GM19397 (cell line): ENCODE data around the gene IL1RAPL2.
"Not testable (repeated sequence)": the region's sequence is repeated elsewhere in the genome, so short reads cannot be mapped to it uniquely, and the experiment has no call there.

Source experiments
- ATAC-seq: cut with Tn5 transposase; IDR thresholded peaks from one replicate; pipeline ENCODE4 v1.9.1; 2021; ENCODE audit warnings: mild to moderate bottlenecking, moderate library complexity; ENCODE audit not compliant: unreplicated experiment

The IL1RAPL2 gene

DNA sequence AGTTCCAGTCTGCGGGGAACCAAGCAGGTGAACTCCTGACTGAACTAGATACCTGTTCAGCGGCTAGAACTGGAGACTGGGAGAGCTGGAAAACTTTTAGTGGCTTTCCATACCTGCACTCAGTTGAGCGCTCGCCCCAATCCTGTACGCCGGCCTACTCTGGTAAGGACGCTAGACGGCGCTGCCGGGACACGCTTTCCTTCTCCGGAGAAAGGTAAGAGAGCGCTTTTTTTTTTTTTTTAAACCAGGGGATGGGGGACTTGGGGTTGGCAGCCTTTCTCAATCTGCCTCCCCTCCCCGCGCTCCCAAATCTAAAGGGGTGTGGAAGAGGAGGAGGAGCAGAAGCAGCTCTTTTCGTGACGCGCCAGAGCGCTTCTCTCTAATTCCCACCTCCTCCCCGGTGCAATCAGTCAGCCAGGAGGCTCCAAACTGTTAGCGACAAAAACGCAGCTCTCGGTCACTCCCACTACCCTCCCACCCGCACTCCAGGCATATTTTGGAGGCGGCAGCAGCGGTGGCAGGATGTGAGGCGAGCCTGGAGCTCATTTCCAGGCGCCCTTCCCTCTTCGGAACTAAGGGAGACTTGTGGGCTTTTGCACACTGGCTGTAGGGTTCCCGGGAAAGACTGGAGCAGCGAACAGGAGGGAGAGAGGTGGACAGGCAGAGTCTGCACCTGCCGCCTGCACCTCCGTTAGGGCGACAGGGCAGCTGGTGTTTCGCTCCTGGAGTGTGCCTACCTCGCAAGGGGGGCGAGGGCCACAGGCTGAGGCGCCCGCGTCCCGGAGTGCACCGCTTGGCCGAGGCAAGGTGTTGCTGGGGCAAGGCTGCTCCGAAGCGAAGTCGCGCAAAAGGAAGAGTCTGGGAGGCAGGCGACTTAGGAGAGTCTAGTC, at the start of gene IL1RAPL2:
TSS of gene IL1RAPL2 (plus strand) at position 409 of the 890 bp plus-strand sequence.
- ATAC-seq = no peak

DNA sequence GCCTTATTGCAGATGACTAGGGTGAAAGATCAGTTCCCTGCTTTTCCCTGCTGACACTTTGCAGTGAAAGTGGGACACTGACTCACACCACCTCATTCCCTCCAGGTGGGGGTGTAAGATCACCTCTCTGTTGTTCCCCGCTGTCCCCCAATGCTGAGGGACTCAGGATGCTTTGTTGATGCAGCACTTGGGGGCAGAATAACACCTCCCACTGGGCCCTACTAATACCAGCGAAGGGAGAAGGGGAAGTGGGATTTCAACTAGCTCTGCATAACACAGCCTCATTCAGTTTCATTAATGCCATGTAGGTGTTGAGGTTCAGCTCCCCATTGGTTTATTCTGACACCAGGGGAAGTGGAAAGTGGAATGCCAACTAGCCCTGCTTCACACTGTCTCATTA, 43.6 kb upstream of the IL1RAPL2 start:
- ATAC-seq = no peak

DNA sequence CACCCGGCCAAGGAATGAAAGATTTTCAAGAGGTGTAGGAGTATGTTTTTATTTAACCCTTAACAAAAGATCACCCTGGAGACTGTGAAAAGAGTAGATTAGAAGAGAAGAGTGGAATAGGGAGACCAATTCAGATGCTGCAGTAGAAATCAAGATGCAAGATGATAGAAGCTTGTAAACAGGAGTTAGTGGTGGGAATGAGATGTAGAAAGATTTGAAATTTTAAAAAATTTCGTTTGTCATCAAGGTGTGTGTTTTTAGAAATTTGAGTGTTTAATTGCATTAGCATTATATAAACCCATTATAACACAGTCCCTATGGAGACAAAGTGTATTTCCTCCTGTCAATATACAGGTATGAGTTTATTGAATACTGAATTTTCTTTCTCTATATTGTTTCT, 42.1 kb upstream of the IL1RAPL2 start:
- no peak for ATAC-seq

DNA sequence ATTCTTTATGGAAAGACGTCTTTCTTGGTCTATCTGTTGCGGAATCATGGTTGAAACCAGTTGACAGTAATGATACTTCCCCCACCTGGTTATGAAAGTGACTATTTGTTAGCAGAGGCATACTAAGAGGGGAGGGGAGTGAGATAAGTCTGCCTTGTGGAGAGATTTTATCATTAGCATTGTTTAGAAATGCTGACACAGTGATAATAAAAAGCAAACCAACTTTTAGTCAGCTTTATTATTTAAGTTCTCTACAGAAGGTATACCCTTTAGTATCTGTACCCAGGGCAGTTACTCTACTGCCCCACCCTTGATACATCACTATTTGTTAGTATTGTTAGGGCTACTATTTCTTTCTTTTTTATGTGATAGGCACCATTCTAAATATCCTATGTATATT, 26.9 kb upstream of the IL1RAPL2 start:
- no peak for ATAC-seq

DNA sequence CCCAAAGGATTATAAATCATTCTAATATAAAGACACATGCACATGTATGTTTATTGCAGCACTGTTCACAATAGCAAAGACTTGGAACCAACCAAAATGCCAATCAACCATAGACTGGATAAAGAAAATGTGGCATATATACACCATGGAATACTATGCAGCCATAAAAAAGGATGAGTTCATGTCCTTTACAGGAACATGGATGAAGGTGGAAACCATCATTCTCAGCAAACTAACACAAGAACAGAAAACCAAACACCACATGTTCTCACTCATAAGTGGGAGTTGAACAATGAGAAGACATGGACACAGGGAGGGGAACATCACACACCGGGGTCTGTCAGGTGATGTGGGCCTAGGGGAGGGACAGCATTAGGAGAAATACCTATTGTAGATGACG, 23.6 kb upstream of the IL1RAPL2 start:
- ATAC-seq = not testable (repeated sequence)

DNA sequence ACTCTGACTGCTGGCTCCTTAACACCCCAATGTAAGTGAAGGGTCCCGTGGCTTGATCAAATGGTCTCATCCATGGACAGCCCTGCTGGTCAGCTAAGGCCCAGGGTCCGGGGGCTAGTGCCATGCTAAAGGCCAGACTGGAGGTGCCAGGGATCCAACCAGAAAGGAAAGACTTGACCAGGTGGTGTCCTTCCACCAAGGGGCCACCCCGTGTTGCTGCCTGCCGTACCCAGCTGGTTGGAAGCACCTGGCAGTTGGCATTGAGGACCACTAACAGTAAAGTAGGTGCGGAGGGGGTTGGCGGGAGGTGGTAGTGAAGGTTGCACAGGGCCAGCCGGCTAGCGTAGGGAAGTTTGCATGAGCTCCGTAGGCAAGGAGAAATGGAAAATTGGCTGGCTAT, 1.7 kb upstream of the IL1RAPL2 start:
- ATAC-seq = no peak

DNA sequence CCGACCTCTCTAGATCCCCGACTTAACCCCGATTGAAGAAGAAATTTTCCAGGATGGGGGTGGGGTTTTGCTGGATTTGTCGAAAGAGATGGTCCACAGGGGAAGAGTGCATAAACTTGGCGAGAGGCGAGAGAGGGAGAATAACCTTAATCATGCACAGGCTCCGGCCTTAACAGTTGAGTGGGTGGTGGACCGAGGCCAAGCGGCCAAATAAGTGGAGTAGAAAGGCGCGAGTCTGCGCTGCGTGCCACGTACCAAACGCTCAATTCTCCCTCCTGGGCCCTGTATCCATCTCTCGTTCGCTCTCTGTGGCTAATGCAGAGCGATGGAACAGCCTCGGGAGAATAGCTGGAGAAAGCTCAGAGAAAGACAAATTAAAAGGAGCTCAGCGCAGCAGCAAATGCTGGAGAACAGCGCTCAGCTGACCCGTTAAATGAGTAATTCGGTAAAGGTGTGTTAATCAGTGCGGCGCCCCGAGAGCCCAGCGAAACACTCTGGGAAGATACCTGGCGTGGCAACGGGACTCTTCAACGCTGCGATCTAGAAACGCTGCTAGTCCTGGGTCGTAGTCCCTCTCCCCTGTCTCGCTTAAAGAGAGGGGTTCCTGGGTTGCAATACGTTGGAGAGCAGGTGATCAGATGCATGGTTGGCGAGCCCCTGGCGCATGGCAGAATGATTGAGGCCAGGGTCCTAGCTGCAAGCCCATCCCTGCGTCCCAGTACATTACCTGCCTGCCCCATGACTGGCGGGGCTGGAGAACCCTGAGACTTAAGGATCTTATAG, 887 bp upstream of the IL1RAPL2 start:
- no peak for ATAC-seq

DNA sequence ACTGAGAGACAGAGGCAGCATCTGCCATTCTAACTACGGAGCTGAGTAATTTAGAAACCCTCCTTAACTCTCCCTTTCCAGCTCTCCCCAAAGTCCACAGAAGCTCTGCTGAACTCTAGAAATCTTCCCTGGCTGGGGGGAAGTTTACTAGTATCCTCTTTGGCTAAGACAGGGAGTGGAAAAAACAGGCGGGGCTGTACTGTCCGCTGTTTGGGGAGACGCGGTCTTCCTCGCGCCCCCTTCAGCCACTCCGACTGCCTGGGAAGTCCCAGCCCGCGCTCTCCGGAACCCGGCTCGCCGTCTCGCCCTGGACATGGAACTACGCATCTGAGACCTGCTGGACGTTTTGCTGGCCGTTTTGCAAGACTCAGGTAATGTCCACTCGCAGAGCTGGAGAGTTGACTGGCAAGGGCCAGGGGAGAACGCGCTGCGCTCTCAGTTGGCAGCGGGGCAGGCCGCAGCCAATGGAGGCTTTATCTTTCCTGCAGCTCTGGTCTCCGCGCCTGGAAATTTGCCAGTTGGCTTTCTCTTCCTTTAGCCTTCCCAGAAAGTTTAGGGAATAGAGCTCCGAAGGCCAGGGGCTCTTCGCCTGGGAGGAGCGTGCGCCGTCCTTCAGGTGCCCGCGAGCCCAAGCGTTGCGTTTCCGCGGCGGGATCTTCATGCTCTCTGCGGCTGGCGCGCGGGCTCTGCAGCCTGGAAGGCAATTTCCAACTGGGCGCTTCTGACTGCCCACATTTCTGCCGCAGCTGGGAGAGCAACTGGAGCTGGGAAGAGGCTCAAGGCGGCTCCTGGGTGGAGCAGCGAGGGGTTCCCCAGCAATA, 892 bp downstream of the IL1RAPL2 start:
- no peak for ATAC-seq

DNA sequence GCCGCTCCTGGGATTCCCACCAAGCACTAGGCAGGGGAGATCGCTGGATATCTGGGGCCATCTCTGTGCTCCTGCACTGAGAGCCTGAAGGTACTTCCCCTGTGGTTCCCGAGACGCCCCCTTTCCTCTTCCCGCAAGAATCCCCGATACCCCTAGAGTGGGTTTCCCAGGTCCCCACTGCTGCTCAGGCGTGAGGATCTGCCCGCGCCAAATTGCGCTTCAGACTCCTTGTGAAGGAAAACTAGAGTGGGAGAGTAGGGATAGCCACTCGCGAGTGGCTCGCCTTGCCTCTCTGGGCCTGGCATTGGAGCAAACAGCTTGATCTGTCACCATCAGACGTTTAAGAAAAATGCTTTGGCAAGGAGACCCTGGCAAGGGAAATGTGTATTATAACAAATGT, 1.5 kb downstream of the IL1RAPL2 start:
- ATAC-seq = no peak

DNA sequence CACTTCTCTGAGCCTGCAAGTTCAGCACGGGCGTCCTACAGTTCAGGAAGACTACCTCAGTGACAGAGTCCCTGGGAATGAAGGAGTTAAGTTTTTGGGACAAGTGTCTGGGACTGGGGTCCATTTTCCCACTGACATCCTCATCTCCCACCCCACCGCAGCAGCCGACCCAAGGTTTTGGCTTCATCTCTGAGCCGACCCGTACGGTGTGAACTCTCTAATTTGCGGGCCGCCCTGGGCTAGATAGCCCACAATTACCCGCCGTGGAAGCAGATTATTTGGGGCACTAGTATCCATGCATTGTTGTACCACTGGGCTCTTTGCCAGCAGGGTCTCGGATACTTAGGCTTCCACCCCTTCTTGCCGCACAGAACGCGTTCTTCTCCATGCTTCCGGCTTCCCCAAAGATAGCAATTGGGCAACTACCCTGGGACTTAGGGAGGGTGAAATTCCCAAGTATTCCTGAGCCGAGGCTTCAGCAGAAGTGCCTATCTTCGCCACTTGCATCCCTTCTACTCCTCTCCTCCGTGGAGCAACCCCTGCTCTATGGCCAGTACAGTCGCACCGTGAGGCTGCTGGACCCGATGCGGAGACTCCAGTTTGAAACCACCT, 2.4 kb downstream of the IL1RAPL2 start:
- ATAC-seq = no peak

DNA sequence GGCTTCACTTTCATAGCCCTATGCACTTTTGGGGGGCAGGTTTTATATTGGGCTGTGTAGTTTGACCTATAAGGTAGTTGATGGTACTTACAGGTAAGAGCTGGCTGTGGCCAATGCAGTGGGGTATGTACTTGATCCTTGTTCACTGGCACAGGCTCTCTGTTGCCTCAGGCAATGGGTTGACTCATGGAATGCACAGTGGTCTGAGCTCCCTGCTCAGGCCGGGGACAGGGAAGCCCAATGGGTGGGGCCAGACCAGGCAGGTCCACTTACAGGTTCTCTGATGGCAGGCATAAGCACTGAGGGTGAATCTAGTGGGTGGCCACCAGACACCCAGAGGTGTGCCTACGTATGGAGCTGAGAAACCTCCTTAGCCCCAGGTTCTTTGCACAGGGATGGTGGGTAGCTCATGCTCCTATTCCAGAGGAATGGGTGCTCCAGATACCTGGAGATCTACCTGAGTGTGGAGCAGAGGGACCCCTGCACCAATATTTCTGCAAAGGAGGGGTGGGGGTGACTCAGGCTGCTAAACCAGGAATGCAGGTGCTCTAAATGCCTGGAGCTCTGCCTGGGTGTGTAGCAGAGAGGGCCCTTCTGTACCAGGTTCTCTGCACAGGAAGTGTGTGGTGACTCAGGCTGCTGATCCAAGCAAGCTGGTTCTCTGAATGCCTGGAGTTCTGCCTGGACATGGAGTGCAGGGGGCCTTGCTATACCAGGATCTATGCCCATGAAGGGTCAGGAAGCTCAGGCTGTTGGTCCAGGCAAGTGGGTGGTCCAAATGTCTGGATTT, 52.3 kb downstream of the IL1RAPL2 start:
- ATAC-seq = no peak

DNA sequence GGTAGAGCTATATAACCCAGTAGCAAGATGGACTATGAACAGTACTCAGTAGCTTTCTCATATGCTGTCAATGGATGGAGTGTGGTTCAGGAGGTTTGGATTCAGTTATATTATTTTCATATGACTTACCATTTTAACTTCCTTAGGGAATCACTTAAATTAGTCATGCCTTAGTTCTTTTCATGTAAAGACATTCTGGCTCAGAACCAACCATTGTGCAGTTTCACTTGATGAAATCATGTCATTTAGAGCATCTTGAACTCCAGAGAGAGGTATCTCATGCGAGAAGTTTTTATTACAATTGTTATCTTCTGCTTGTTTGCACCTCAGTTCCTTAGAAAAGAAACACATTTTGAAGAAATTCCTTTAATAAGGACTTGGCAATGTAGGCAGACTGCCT, 55.8 kb downstream of the IL1RAPL2 start:
- ATAC-seq = no peak

DNA sequence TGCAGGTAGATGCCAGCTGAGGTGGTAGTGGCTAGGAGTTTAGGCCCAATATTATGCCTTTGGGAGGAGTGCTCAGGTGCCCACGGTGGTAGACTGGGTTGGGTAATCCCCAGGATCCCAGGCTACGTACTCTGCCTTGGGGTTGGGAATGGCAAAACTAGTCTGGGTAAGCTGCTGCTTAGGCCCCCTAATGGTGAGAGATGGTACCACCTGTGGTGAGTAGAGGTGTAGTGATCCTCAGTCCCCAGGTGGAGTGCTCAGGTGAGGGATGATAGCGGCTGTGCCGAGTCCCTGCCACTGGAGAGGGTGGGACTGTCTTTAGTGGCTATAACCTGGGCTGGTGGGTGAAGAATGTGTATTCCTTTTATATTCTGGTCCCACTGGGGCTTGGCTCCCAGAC, 75.2 kb downstream of the IL1RAPL2 start:
- no peak for ATAC-seq

DNA sequence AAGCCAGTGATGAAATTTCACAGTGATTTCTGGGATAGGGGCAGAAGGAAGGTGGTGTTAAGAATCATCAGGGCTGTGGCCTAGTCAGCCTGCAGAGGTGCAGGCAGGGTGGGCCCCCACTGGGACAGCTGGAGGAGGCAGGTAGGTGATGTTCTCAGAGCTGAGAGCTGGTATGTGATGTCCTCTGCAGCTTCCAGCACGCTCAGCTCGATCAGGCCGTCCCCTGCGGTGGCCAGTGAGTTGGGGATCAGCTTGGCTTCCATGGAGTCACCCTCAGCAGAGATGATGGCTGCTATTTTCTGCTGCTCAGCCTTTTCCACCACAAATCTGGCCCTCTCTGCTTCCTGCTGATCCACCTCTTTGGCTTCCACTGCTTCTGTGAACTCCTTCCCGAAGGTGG, 81.1 kb downstream of the IL1RAPL2 start:
- ATAC-seq = no peak

DNA sequence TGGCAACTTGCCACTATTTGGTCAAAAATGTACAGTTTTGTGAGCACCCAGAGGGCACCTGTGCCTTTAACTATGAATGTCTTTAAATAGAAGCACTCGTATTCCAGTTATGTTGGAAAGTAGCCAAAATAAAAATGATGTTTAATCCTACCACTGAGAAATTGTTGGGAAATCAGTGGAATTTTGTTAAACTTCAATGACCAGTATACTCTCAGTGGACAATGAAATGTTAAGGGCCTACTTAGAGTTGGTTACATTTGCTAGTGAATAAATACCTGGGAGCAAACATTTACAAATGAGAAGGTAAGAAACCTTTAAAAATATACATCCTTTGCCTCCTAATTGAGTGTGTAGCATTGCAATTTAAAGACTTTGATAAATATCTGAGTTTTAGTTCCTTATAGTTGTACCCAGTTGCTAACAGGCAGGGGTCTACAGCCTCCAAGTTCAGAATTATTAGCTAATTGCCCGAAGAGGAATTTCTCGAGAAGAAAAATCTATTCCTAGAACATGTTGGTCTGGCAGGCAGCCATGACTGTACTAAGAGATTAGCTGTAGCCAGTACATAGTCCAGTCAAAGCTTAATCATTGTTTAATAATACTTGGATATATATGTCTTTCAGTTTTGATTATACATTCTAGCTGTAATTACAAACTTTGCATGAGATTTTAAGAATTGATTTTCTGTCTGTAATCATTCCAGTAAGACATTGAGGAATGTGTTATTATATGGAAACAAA, 93.2 kb downstream of the IL1RAPL2 start:
- ATAC-seq = no peak

DNA sequence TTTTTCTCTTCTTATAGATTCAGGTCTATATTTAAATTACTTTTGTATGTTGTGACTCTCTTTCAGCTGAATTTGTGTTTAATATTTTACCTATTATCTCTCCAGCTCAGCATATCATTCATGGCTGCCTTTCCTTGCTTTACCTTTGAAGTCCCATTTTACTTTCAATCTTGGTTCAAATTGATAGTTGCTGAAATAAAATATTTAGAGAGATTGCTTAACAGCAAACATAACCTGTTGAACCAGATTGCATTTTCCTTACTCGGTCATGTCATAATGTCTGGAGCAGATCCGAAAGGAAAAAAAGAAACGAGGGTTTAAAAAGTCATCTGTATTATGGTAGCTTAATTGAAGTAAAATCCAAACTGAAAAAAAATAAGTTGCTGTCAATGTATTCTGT, 94.1 kb downstream of the IL1RAPL2 start:
- ATAC-seq = no peak

DNA sequence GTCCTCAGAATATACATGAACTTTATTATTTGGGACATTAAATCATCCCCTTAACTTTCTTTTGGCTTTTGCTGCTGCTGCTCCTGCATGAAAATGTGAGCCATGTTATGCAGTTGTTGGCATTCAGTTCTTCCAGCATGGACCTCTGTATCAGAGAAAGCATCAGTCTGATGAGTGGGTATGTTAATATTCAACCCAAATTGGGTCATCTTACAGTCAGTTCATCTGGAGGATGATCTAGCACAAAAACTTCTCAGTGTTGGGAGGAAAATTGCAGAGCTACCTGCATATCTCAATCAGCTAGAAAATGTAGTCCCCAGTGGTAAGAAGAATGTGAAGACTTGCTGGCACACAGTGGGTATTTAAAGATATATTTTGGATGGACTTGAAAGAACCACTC, 96.7 kb downstream of the IL1RAPL2 start:
- no peak for ATAC-seq

DNA sequence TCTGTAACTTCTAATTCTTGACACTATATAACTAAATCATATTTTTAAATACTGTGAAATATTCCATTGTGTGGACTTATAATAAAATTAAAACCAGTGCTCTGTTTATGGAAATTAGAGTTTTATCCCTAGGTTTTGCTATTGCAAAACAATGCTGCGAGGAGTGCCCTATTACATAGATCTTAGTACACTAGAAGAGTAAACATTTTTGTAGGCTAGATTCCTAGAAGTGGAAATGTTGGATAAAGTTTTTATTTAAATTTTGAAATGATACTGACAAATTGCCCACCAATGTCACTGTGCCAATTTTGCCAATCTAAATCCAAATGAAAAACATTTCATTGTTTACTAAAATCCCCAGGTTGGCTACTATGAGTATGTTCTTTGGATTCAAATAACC, 99.7 kb downstream of the IL1RAPL2 start:
- no peak for ATAC-seq

DNA sequence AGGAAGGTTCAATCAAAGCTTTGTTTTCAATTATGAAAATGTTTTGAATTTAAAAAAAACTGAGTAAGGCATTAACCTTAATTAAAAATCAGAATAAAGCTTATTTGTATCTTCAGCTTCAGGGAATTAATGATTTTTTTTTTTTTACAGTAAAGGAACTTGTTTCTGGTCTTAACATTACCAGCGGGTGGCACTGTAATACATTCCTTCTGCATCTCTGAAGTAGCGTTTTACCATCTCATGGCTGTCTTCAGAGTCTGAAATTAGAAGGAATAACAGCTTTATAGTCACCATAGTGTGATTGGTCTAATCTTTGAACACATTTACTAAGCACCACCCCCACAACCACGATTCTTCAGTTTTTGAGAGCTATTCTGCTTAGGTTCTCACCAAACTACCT, 102.6 kb downstream of the IL1RAPL2 start:
- no peak for ATAC-seq
